Measurements from ENCODE around the gene OPHN1. TPM values are rescaled to one million over a fixed set of nuclear protein-coding genes. Genes with fewer than 3 reads are reported as not detected.

Gene OPHN1
- total RNA-seq, 1 experiment from 2014 or later: 4.4 TPM

DNA sequence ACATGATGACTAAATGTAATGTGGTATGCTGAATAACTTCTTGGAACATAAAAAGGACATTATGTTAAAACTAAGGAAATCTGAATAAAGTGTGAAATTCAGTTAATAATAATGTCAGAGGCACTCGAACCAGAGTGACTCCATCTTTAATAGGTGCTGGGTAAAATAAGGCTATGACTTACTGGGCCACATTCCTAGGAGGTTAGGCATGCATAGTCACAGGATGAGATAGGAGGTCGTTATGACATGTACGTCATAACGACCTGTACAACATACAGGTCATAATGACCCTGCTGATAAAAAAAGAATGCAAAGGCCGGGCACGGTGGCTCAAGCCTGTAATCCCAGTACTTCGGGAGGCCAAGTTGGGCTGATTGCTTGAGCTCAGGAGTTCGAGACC lies 28.9 kb upstream of the OPHN1 start (continued):
- TF ChIP-seq, protein P1, sequence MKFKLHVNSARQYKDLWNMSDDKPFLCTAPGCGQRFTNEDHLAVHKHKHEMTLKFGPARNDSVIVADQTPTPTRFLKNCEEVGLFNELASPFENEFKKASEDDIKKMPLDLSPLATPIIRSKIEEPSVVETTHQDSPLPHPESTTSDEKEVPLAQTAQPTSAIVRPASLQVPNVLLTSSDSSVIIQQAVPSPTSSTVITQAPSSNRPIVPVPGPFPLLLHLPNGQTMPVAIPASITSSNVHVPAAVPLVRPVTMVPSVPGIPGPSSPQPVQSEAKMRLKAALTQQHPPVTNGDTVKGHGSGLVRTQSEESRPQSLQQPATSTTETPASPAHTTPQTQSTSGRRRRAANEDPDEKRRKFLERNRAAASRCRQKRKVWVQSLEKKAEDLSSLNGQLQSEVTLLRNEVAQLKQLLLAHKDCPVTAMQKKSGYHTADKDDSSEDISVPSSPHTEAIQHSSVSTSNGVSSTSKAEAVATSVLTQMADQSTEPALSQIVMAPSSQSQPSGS (CRISPR knock-in tag; IDR thresholded peaks at IDR 0.05; ENCODE audit: borderline replicate concordance, low read depth): no peak

DNA sequence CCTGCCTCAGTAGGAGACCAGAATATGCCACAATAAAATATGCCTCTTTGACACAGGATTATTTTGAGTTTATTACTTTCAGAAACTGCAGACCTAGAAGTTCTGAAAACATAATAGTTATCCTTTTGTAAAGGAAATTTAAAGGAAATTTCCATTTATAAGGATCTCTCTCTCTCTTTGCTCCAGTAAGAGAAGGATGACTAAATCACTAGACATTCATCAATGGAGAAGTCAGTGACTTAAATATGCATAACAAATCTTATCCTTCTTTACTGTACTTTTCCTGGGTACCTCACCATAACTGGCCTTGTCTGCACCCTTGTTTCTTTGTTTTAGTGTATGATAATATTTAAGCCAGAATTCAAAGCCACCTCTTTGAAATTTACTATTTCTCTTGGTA lies 28.3 kb upstream of the OPHN1 start:
- CTCF ChIA-PET: no interaction called here

DNA sequence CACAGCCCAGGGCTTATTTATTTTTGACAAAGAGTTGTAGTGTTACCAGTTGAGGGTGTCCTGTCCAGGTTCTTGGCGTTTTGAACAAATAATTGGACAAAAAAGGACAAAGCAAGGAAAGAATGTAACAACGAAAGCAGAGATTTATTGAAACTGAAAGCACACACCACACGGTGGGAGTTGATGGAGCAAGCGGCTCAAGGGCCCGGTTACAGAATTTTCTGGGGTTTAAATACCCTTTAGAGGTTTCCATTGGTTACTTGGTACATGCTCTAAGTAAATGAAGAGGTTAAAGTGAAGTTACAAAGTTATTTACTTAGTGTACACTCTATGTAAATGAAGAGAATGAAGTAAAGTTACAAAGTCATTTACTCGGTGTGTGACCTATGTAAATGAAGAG lies 27.8 kb upstream of the OPHN1 start:
- Mint-ChIP-seq H3K4me3 (no peak overlapping the region), H3K9me3 (no peaks in the 10 kb centered on the region), H3K4me1 (peaks cover 5% of the 10 kb centered on the region), H3K27ac (no peak overlapping the region), H3K27me3 (ENCODE audit: low read depth) (no peaks in the 10 kb centered on the region), H3K36me3 (no peaks in the 10 kb centered on the region)
- POLR2A ChIA-PET: no interaction called here
- CTCF ChIA-PET: interaction anchor here (1.0 kb wide), 1 partner anchor 264 kb away, joined by 3 read pairs; no protein-coding TSS in a partner anchor
- no peak for ATAC-seq
- DNase-seq (ENCODE audit: low spot score): no peak
- TF ChIP-seq ATF1 (CRISPR knock-in tag; IDR thresholded peaks at IDR 0.05): no peak
- no peak for TF ChIP-seq ZNF671 (CRISPR knock-in tag; IDR thresholded peaks at IDR 0.05)
- TF ChIP-seq NFE2L1 (CRISPR knock-in tag; IDR thresholded peaks at IDR 0.05): no peak

More for the DNA sequence above, 28.3 kb upstream of the OPHN1 start:
- Mint-ChIP-seq H3K27me3 (ENCODE audit: low read depth) (no peaks in the 10 kb centered on the region), H3K9me3 (no peaks in the 10 kb centered on the region), H3K4me1 (peaks cover 5% of the 10 kb centered on the region), H3K36me3 (no peaks in the 10 kb centered on the region), H3K27ac (no peak overlapping the region), H3K4me3 (no peak overlapping the region)
- DNase-seq (ENCODE audit: low spot score): no peak
- ATAC-seq: no peak
- TF ChIP-seq ZNF263 (CRISPR knock-in tag; IDR thresholded peaks at IDR 0.05; ENCODE audit: low read depth) (no peak), SMAD4 (CRISPR knock-in tag; IDR thresholded peaks at IDR 0.05) (no peak), FOXP1 (CRISPR knock-in tag; IDR thresholded peaks at IDR 0.05; ENCODE audit: borderline replicate concordance) (no peak), TCF7 (CRISPR knock-in tag; IDR thresholded peaks at IDR 0.05; ENCODE audit: low read depth) (no peak), MXD4 (CRISPR knock-in tag; IDR thresholded peaks at IDR 0.05; ENCODE audit: borderline replicate concordance) (no peak), TP53 (CRISPR knock-in tag; IDR thresholded peaks at IDR 0.05) (no peak), EMX1 (CRISPR knock-in tag; IDR thresholded peaks at IDR 0.05) (no peak)
- TF ChIP-seq, protein P2, sequence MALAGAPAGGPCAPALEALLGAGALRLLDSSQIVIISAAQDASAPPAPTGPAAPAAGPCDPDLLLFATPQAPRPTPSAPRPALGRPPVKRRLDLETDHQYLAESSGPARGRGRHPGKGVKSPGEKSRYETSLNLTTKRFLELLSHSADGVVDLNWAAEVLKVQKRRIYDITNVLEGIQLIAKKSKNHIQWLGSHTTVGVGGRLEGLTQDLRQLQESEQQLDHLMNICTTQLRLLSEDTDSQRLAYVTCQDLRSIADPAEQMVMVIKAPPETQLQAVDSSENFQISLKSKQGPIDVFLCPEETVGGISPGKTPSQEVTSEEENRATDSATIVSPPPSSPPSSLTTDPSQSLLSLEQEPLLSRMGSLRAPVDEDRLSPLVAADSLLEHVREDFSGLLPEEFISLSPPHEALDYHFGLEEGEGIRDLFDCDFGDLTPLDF (CRISPR knock-in tag; IDR thresholded peaks at IDR 0.05): no peak
- TF ChIP-seq, protein P3, sequence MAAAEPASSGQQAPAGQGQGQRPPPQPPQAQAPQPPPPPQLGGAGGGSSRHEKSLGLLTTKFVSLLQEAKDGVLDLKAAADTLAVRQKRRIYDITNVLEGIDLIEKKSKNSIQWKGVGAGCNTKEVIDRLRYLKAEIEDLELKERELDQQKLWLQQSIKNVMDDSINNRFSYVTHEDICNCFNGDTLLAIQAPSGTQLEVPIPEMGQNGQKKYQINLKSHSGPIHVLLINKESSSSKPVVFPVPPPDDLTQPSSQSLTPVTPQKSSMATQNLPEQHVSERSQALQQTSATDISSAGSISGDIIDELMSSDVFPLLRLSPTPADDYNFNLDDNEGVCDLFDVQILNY (CRISPR knock-in tag; IDR thresholded peaks at IDR 0.05): no peak
- TF ChIP-seq, protein P4, sequence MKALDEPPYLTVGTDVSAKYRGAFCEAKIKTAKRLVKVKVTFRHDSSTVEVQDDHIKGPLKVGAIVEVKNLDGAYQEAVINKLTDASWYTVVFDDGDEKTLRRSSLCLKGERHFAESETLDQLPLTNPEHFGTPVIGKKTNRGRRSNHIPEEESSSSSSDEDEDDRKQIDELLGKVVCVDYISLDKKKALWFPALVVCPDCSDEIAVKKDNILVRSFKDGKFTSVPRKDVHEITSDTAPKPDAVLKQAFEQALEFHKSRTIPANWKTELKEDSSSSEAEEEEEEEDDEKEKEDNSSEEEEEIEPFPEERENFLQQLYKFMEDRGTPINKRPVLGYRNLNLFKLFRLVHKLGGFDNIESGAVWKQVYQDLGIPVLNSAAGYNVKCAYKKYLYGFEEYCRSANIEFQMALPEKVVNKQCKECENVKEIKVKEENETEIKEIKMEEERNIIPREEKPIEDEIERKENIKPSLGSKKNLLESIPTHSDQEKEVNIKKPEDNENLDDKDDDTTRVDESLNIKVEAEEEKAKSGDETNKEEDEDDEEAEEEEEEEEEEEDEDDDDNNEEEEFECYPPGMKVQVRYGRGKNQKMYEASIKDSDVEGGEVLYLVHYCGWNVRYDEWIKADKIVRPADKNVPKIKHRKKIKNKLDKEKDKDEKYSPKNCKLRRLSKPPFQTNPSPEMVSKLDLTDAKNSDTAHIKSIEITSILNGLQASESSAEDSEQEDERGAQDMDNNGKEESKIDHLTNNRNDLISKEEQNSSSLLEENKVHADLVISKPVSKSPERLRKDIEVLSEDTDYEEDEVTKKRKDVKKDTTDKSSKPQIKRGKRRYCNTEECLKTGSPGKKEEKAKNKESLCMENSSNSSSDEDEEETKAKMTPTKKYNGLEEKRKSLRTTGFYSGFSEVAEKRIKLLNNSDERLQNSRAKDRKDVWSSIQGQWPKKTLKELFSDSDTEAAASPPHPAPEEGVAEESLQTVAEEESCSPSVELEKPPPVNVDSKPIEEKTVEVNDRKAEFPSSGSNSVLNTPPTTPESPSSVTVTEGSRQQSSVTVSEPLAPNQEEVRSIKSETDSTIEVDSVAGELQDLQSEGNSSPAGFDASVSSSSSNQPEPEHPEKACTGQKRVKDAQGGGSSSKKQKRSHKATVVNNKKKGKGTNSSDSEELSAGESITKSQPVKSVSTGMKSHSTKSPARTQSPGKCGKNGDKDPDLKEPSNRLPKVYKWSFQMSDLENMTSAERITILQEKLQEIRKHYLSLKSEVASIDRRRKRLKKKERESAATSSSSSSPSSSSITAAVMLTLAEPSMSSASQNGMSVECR (CRISPR knock-in tag; IDR thresholded peaks at IDR 0.05; ENCODE audit: borderline replicate concordance): no peak
- POLR2A ChIA-PET: no interaction called here

DNA sequence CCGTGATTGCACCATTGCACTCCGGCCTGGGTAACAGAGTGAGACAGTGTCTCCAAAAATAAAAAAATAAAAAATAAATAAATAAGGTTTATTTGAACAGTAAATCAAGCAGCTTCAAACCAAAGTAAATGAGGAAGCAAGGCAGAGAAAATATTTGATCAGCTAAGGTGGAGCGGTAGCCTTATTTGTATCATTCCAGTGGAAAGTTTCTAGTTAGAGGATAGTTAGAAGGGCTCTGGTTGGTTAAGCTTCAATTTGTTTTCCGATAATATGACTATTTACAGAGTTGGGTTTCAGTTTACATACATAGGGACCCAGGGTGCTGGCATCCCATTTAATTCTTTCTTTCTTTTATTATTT lies 21.8 kb upstream of the OPHN1 start:
- ATAC-seq (no peak), DNase-seq (ENCODE audit: low spot score) (no peak)
- TF ChIP-seq PRRX2 (CRISPR knock-in tag; IDR thresholded peaks at IDR 0.05) (no peak), ELF4 (CRISPR knock-in tag; IDR thresholded peaks at IDR 0.05; ENCODE audit: low read depth) (no peak), NFATC4 (CRISPR knock-in tag; IDR thresholded peaks at IDR 0.05) (no peak), FOXP1 (CRISPR knock-in tag; IDR thresholded peaks at IDR 0.05; ENCODE audit: borderline replicate concordance) (no peak), NR1H2 (CRISPR knock-in tag; IDR thresholded peaks at IDR 0.05) (no peak)
- TF ChIP-seq, protein P5, sequence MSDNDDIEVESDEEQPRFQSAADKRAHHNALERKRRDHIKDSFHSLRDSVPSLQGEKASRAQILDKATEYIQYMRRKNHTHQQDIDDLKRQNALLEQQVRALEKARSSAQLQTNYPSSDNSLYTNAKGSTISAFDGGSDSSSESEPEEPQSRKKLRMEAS (CRISPR knock-in tag; IDR thresholded peaks at IDR 0.05): no peak
- TF ChIP-seq, protein P6, sequence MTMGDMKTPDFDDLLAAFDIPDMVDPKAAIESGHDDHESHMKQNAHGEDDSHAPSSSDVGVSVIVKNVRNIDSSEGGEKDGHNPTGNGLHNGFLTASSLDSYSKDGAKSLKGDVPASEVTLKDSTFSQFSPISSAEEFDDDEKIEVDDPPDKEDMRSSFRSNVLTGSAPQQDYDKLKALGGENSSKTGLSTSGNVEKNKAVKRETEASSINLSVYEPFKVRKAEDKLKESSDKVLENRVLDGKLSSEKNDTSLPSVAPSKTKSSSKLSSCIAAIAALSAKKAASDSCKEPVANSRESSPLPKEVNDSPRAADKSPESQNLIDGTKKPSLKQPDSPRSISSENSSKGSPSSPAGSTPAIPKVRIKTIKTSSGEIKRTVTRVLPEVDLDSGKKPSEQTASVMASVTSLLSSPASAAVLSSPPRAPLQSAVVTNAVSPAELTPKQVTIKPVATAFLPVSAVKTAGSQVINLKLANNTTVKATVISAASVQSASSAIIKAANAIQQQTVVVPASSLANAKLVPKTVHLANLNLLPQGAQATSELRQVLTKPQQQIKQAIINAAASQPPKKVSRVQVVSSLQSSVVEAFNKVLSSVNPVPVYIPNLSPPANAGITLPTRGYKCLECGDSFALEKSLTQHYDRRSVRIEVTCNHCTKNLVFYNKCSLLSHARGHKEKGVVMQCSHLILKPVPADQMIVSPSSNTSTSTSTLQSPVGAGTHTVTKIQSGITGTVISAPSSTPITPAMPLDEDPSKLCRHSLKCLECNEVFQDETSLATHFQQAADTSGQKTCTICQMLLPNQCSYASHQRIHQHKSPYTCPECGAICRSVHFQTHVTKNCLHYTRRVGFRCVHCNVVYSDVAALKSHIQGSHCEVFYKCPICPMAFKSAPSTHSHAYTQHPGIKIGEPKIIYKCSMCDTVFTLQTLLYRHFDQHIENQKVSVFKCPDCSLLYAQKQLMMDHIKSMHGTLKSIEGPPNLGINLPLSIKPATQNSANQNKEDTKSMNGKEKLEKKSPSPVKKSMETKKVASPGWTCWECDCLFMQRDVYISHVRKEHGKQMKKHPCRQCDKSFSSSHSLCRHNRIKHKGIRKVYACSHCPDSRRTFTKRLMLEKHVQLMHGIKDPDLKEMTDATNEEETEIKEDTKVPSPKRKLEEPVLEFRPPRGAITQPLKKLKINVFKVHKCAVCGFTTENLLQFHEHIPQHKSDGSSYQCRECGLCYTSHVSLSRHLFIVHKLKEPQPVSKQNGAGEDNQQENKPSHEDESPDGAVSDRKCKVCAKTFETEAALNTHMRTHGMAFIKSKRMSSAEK (CRISPR knock-in tag; IDR thresholded peaks at IDR 0.05; ENCODE audit: borderline replicate concordance): no peak

More for the DNA sequence above, 21.8 kb upstream of the OPHN1 start:
- Mint-ChIP-seq H3K4me1 (no peaks in the 10 kb centered on the region), H3K9me3 (no peaks in the 10 kb centered on the region), H3K4me3 (no peak overlapping the region), H3K27me3 (ENCODE audit: low read depth) (no peaks in the 10 kb centered on the region), H3K27ac (no peak overlapping the region), H3K36me3 (no peaks in the 10 kb centered on the region)
- ChIA-PET POLR2A (no interaction called here), CTCF (no interaction called here)
